Uterus (tissue), 2 donors: ENCODE measurements around the gene ANKRD44.

Source experiments
- CTCF ChIP-seq, 4 experiments: fragments of 200-600 bp in 2 of 4; fragments of 450-650 bp in 2 of 4; sonication (generic) in 2 of 4; IDR thresholded peaks; one replicate each; pipeline ENCODE4 v1.5.1; 2016 to 2019; ENCODE audit warnings: antibody characterized with exemption in 4 of 4, mild to moderate bottlenecking in 2 of 4, moderate library complexity in 1 of 4
- POLR2A ChIP-seq, 2 donors: fragments of 450-650 bp; IDR thresholded peaks; one replicate each; pipeline ENCODE4 v1.6.1; 2016; ENCODE audit warnings: antibody characterized with exemption in 2 of 2, mild to moderate bottlenecking in 1 of 2, moderate library complexity in 1 of 2

- no peak for TF ChIP-seq CTCF (IDR thresholded peaks at IDR 0.05)
- TF ChIP-seq POLR2A (IDR thresholded peaks at IDR 0.05): no peak
Observed at GRCh38 chr2:197183355-197183754, 127.2 kb downstream of the ANKRD44 start.
